Thyroid gland (tissue), 4 donors: ENCODE results near the gene PDGFC.

Experiments used
- CTCF ChIP-seq, 6 experiments: fragments of 200-600 bp in 3 of 6; fragments of 450-650 bp in 3 of 6; sonication (generic) in 3 of 6; IDR thresholded peaks; one replicate each; pipeline ENCODE4 v1.5.1; 2016 to 2019; ENCODE audit warnings: antibody characterized with exemption in 6 of 6, mild to moderate bottlenecking in 2 of 6, inconsistent platforms in 1 of 6, moderate library complexity in 1 of 6
- POLR2A ChIP-seq, 2 donors: fragments of 450-650 bp; IDR thresholded peaks; one replicate each; pipeline ENCODE4 v1.6.1; 2017; ENCODE audit warnings: antibody characterized with exemption in 2 of 2, mild to moderate bottlenecking in 2 of 2, moderate library complexity in 1 of 2

GRCh38 chr4:156788782-156789181 lies 182.8 kb downstream of the PDGFC start:
- TF ChIP-seq POLR2A (IDR thresholded peaks at IDR 0.05) (no peak), CTCF (IDR thresholded peaks at IDR 0.05) (no peak)
